ENCODE data around the gene TRIM34. TPM values are rescaled to one million over a fixed set of nuclear protein-coding genes. Genes with fewer than 3 reads are reported as not detected.

TRIM34 gene
- total RNA-seq, 4 donors from 2014 or later, result 3.8 to 9.2 (median 4.5) TPM

GRCh38 chr11:5684646-5685362 is 60.0 kb downstream of the TRIM34 start, which contains the start of gene TRIM5:
Gene TRIM5 (minus strand): TSS chr11:5685074. CDS start chr11:5680177, 4,897 bp downstream.
- TF ChIP-seq POLR2AphosphoS5 (IDR thresholded peaks at IDR 0.05) (peak; percentile 67), POLR2A (IDR thresholded peaks at IDR 0.05) (peak in 1 of 2 donors; percentile 15), CTCF (IDR thresholded peaks at IDR 0.05) (peak; percentile 36 to 76 (median 64)), EP300 (IDR thresholded peaks at IDR 0.05) (no peak)
- H3K36me3 ChIP-seq, result peaks cover 0 to 5% of the 10 kb centered on the region in 2 donors
- H3K27ac ChIP-seq, result peak within 1 kb of the TSS; percentile 85 to 99 (median 96)
- H3K27me3 ChIP-seq, result no peaks in the 10 kb centered on the region
- peaks cover 4 to 44% (median 8%) of the 10 kb centered on the region in 3 donors for H3K4me1 ChIP-seq
- peak within 1 kb of the TSS; percentile 52 to 69 for H3K4me3 ChIP-seq
- 1 to 4% methylated on average over 12 to 13 of the region's 13 CpGs for WGBS, 2 donors (ENCODE audit: low coverage in 1 of 2)
- H3K9me3 ChIP-seq, result no peaks in the 10 kb centered on the region
- peak; percentile 97 for ATAC-seq

GRCh38 chr11:5686426-5686825 is 61.6 kb downstream of the TRIM34 start:
- Histone ChIP-seq H3K27me3 (no peaks in the 10 kb centered on the region), H3K27ac (no peak overlapping the region), H3K36me3 (no peaks in the 10 kb centered on the region), H3K4me3 (no peak overlapping the region), H3K4me1 (peaks cover 4 to 53% (median 8%) of the 10 kb centered on the region in 3 donors), H3K9me3 (no peaks in the 10 kb centered on the region)
- no peak for ATAC-seq
- no peak for TF ChIP-seq EP300 (IDR thresholded peaks at IDR 0.05)
- no peak for TF ChIP-seq POLR2AphosphoS5 (IDR thresholded peaks at IDR 0.05)
- no peak for TF ChIP-seq CTCF (IDR thresholded peaks at IDR 0.05)
- no peak for TF ChIP-seq POLR2A (IDR thresholded peaks at IDR 0.05)
- WGBS, 2 donors (ENCODE audit: low coverage in 1 of 2), result 92 to 98% methylated on average over 4 of the region's 4 CpGs

DNA sequence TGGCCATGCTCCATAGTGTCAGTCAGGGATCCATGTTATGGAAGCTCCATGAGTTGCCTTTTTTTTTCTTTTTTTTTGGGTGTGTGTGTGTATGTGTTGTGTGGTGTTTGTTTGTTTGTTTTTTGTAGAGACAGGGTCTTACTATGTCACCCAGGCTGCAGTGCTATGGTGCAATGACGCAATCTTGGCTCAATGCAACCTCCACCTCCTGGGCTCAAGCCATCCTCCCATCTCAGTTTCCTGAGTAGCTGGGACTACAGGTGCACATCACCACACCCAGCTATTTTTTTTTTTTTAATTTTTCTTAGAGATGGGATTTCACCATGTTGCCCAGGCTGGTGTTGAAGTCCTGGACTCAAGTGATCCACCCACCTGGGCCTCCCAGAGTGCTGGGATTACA is 63.7 kb downstream of the TRIM34 start:
- no peaks in the 10 kb centered on the region for H3K9me3 ChIP-seq
- ATAC-seq, result no peak
- no peak for TF ChIP-seq EP300 (IDR thresholded peaks at IDR 0.05)
- no peak for TF ChIP-seq POLR2A (IDR thresholded peaks at IDR 0.05)
- TF ChIP-seq CTCF (IDR thresholded peaks at IDR 0.05), result no peak
- TF ChIP-seq POLR2AphosphoS5 (IDR thresholded peaks at IDR 0.05), result no peak
- no peaks in the 10 kb centered on the region for H3K36me3 ChIP-seq
- H3K27me3 ChIP-seq, result no peaks in the 10 kb centered on the region
- H3K27ac ChIP-seq, result peak overlapping the region in 3 of 4 donors; percentile 75 to 85 (median 84)
- H3K4me3 ChIP-seq, result no peak overlapping the region
- 100% methylated on average over 1 of the region's 1 CpG for WGBS, 2 donors (ENCODE audit: low coverage in 1 of 2)
- H3K4me1 ChIP-seq, result peaks cover 4 to 55% (median 8%) of the 10 kb centered on the region in 3 donors

DNA sequence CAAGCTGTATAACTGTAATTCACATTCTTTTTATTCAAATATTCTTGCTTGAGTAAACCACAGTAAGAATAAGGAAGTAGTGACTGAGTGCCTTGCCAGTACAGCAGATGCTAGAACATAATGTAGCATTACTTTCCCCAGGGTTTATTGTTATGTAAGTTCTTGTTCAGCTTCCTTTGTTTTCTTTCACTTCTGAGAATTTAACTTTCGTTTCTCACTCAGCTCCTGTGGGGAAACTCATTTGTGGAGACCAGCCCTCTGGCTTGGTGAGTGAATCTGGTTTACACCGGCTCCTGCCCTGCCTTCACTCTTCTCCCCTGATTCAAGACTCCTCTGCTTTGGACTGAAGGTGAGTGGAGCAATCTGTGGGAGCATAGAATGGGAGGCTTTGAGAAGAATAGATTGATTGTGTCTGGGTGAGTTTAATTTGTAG is 64.8 kb downstream of the TRIM34 start, which contains the start of gene TRIM22:
TRIM22 (plus strand) TSS at position 240 of the 433 bp plus-strand sequence. CDS start 6,443 bp downstream, outside the sequence.
- Histone ChIP-seq H3K4me1 (peaks cover 3 to 53% (median 4%) of the 10 kb centered on the region in 3 donors), H3K9me3 (no peaks in the 10 kb centered on the region), H3K27me3 (no peaks in the 10 kb centered on the region), H3K36me3 (no peaks in the 10 kb centered on the region), H3K27ac (peak within 1 kb of the TSS; percentile 75 to 97 (median 84)), H3K4me3 (peak within 1 kb of the TSS; percentile 51 to 67)
- 0 to 6% methylated on average over 2 of the region's 2 CpGs for WGBS, 2 donors (ENCODE audit: low coverage in 1 of 2)
- TF ChIP-seq POLR2AphosphoS5 (IDR thresholded peaks at IDR 0.05) (peak; percentile 55), EP300 (IDR thresholded peaks at IDR 0.05) (no peak)
- peak; percentile 62 for ATAC-seq

- H3K9me3 ChIP-seq, result no peaks in the 10 kb centered on the region
- 10 to 14% methylated on average over 1 to 5 of the region's 5 CpGs for WGBS, 2 donors (ENCODE audit: low coverage in 1 of 2)
- H3K4me3 ChIP-seq, result peak overlapping the region; percentile 51 to 67
- peak; percentile 19 for ATAC-seq
- peak overlapping the region; percentile 75 to 97 (median 84) for H3K27ac ChIP-seq
- H3K36me3 ChIP-seq, result no peaks in the 10 kb centered on the region
- H3K27me3 ChIP-seq, result no peaks in the 10 kb centered on the region
- peaks cover 2 to 51% (median 4%) of the 10 kb centered on the region in 3 donors for H3K4me1 ChIP-seq
- no peak for TF ChIP-seq POLR2A (IDR thresholded peaks at IDR 0.05)
- no peak for TF ChIP-seq POLR2AphosphoS5 (IDR thresholded peaks at IDR 0.05)
- no peak for TF ChIP-seq EP300 (IDR thresholded peaks at IDR 0.05)
- TF ChIP-seq CTCF (IDR thresholded peaks at IDR 0.05), result no peak
These were observed 65.4 kb downstream of the TRIM34 start for GRCh38 chr11:5690216-5690615.
